PC-9 (cell line): ENCODE results near the gene LRRC8D. TPM values are rescaled to one million over a fixed set of nuclear protein-coding genes. Genes with fewer than 3 reads are reported as not detected.

Experiments used
- BruUV-seq: library from RNA; stranded (reverse); fragments of 400-500 nt; replicated peaks from 2 replicates; lab custom pipeline; 2021; lab: Mats Ljungman, UMichigan
- CTCF ChIA-PET: fragments of 300-600 bp; sonication (Branson Sonifier 250); formaldehyde crosslinking; loops from one replicate; lab custom pipeline; 2022; ENCODE audit warnings: antibody characterized with exemption; lab: Charles Lee
- POLR2A ChIA-PET: fragments of 300-600 bp; sonication (Branson Sonifier 250); formaldehyde crosslinking; loops from one replicate; lab custom pipeline; 2022; ENCODE audit warnings: antibody characterized with exemption; ENCODE audit not compliant: unreplicated experiment; lab: Charles Lee
- DNase-seq, 2 experiments: peaks; one replicate each; pipeline versions ENCODE4 v3.0.0 to v3.0.0-alpha.2; 2015 to 2022; ENCODE audit warnings: mixed read lengths in 1 of 2
- H2AFZ ChIP-seq: fragments of 200-600 bp; sonication (generic); 2 replicates; pipeline ENCODE4 v1.8.1; 2017; ENCODE audit warnings: antibody characterized with exemption
- H3F3A ChIP-seq: fragments of 200-600 bp; sonication (generic); 2 replicates; pipeline ENCODE4 v1.8.1; 2017; ENCODE audit warnings: antibody characterized with exemption, mild to moderate bottlenecking, low read depth; ENCODE audit not compliant: insufficient read depth
- H3K27ac ChIP-seq: fragments of 200-600 bp; sonication (generic); 2 replicates; pipeline ENCODE4 v1.6.1; 2016; ENCODE audit warnings: mixed run types
- H3K27me3 ChIP-seq: fragments of 200-600 bp; sonication (generic); 2 replicates; pipeline ENCODE4 v1.6.1; 2016; ENCODE audit warnings: low read depth, mixed run types; ENCODE audit not compliant: insufficient read depth
- H3K36me3 ChIP-seq: fragments of 200-600 bp; sonication (generic); 2 replicates; pipeline ENCODE4 v1.6.1; 2016; ENCODE audit warnings: low read depth, mixed run types
- H3K4me1 ChIP-seq: fragments of 200-600 bp; sonication (generic); replicated peaks from 2 replicates; pipeline ENCODE4 v1.6.1; 2016; ENCODE audit warnings: mixed run types; ENCODE audit not compliant: insufficient read depth
- H3K4me2 ChIP-seq: fragments of 200-600 bp; sonication (generic); 2 replicates; pipeline ENCODE4 v1.6.1; 2017; ENCODE audit warnings: mixed run types
- H3K4me3 ChIP-seq: fragments of 200-600 bp; sonication (generic); 2 replicates; pipeline ENCODE4 v1.6.1; 2016; ENCODE audit warnings: mixed run types
- H3K79me2 ChIP-seq: fragments of 200-600 bp; sonication (generic); 2 replicates; pipeline ENCODE4 v1.6.1; 2017; ENCODE audit warnings: low read depth, mixed run types
- H3K9me2 ChIP-seq: fragments of 200-600 bp; sonication (generic); 2 replicates; pipeline ENCODE4 v1.8.1; 2017; ENCODE audit warnings: mild to moderate bottlenecking; ENCODE audit not compliant: insufficient read depth
- H3K9me3 ChIP-seq: fragments of 200-600 bp; sonication (generic); 2 replicates; pipeline ENCODE4 v1.8.1; 2016; ENCODE audit warnings: low read depth; ENCODE audit not compliant: insufficient read depth
- H4K20me1 ChIP-seq: fragments of 200-600 bp; sonication (generic); 2 replicates; pipeline ENCODE4 v1.8.1; 2017; ENCODE audit not compliant: insufficient read depth
- CTCF ChIP-seq: fragments of 200-600 bp; sonication (generic); conservative IDR thresholded peaks from 2 replicates; pipeline ENCODE4 v1.6.1; 2017; ENCODE audit warnings: mixed run types, antibody characterized with exemption, mild to moderate bottlenecking, moderate library complexity
- EZH2 ChIP-seq: fragments of 200-600 bp; sonication (generic); IDR thresholded peaks from 2 replicates; pipeline ENCODE4 v1.8.0; 2017; ENCODE audit warnings: antibody characterized with exemption, low read depth
- intact Hi-C: fragments of 100-400 bp; cut with micrococcal nuclease; formaldehyde crosslinking; loops from one replicate; pipeline ENCODE4 v1.10.0; 2022; ENCODE audit not compliant: unreplicated experiment
- total RNA-seq: library from RNA; stranded (reverse); gene quantifications from 2 replicates; pipeline ENCODE4 v1.2.3, GENCODE V29; 2021

Gene LRRC8D
- total RNA-seq, 1 experiment from 2014 or later = 75.9 TPM

DNA sequence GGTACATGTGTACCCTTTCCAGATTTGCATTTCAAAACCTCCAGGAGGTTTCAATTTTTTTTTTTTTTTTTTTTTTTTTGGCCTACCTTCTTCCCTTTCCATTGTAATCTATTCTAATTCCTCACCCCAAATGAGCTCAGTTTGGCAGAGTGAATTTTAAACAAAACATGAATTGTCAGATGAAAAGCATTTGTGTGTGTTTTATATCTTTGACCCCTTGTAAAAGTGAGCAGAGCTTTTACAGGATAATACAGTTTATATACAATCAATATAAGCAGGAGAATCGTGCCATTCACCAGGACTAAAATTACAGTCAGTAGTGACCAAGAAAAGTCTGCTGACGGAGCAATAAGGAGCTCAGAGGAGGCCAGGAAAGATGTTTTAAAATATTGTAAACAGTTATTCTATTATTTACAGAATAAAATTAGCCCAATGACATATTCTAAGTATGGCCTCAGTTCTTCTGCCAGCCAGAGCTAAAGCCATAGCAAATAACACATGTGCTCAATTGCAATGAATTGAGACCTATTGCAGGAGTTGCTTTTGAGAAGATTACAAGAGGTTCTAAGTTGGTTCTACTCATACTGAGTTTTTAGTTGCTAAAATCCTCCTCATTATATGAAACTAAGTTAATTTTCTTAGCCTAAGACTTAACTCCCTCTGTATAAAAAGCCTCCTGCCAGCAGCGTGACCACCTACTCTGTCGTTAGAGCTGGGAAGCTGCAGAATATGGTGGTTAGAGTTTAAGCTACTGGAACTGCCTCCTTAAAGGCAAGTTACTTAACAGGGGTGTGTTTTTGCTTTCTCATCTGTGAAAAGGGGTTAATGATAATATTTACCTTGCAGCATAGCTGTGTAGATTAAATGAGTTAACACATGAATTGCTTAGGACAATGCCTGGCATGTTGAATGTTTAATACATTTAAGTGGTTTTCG is 123.3 kb downstream of the LRRC8D start:
- Histone ChIP-seq H3K36me3 (0 out of 2 replicates have a peak, but pooled peaks cover 3% of the 10 kb centered on the region), H3K9me3 (no peaks in the 10 kb centered on the region; the same call in 1 of the 2 replicates), H3K9me2 (no peaks in the 10 kb centered on the region), H4K20me1 (no peaks in the 10 kb centered on the region), H3K27me3 (no peaks in the 10 kb centered on the region), H3K4me2 (no peak overlapping the region), H3K4me1 (peaks cover 43% of the 10 kb centered on the region), H3K4me3 (no peak overlapping the region), H3K27ac (peak overlapping the region; percentile 57), H3K79me2 (no peaks in the 10 kb centered on the region), H2AFZ (no peak overlapping the region), H3F3A (peaks cover 58% of the 10 kb centered on the region)
- intact Hi-C loops = no loop called here
- CTCF ChIA-PET = interaction anchor here (0.7 kb wide), 1 partner anchor 291 kb away, joined by 14 read pairs; no protein-coding TSS in a partner anchor
- TF ChIP-seq CTCF (no peak), EZH2 (no peak)
- POLR2A ChIA-PET = interaction anchor here (0.6 kb wide), 1 partner anchor 51 kb away, joined by 3 read pairs; the partner anchor contains the start of gene ZNF326
- no peak for DNase-seq
- BruUV-seq = no TSS peak

DNA sequence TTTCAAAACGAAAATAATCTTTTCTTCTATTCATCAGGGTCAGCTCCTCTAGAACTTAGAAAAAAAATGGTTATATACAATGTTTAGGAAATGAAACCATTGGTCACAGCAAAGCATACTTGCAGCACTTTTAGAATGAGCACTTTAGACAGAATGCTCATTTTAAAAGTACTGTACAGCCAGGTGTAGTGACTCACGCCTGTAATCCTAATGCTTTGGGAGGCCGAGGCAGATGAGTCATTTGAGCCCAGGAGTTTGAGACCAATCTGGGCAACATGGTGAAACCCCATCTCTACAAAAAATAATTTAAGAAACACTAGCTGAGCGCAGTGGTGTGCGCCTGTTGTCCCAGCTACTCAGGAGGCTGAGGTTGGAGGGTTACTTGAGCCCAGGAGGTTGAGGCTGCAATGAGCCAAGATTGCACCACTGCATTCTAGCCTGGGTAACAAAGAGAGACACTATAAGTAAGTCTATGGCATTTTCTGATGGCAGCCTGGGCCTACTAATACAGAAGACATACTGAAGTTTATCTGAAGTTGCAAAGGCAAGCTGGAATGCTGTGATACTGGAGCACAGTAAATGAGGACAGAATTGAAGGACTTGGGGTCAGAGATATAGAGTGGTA is 125.1 kb downstream of the LRRC8D start:
- DNase-seq = peak in 1 of 2 experiments; percentile 62
- H3K36me3 ChIP-seq = no peaks in the 10 kb centered on the region
- no peaks in the 10 kb centered on the region for H4K20me1 ChIP-seq
- ChIA-PET CTCF (no interaction called here), POLR2A (interaction anchor here (0.6 to 0.9 kb wide), 2 partner anchors 29 to 121 kb away, joined by 3 to 5 read pairs; no protein-coding TSS in a partner anchor)
- H3K4me2 ChIP-seq = 0 out of 2 replicates have a peak overlapping the region, but pooled peaks have one; percentile 8
- H3K4me1 ChIP-seq = peaks cover 48% of the 10 kb centered on the region
- H3K27ac ChIP-seq = peak overlapping the region; percentile 6; the same call in 1 of the 2 replicates
- BruUV-seq = no TSS peak
- intact Hi-C loops = no loop called here
- no peaks in the 10 kb centered on the region for H3K9me2 ChIP-seq
- peaks cover 49% of the 10 kb centered on the region for H3F3A ChIP-seq
- no peaks in the 10 kb centered on the region; the same call in 1 of the 2 replicates for H3K9me3 ChIP-seq
- no peaks in the 10 kb centered on the region for H3K27me3 ChIP-seq
- no peak overlapping the region for H2AFZ ChIP-seq
- no peak overlapping the region for H3K4me3 ChIP-seq
- TF ChIP-seq CTCF = no peak
- TF ChIP-seq EZH2 = no peak
- H3K79me2 ChIP-seq = no peaks in the 10 kb centered on the region

GRCh38 chr1:89946532-89946931 is 125.7 kb downstream of the LRRC8D start:
- no peaks in the 10 kb centered on the region for H3K9me2 ChIP-seq
- H3F3A ChIP-seq = peaks cover 43% of the 10 kb centered on the region
- no peak overlapping the region for H3K27ac ChIP-seq
- H3K36me3 ChIP-seq = no peaks in the 10 kb centered on the region
- TF ChIP-seq EZH2 (no peak), CTCF (no peak)
- no peak overlapping the region for H2AFZ ChIP-seq
- DNase-seq = no peak
- intact Hi-C loops = no loop called here
- no peaks in the 10 kb centered on the region; the same call in 1 of the 2 replicates for H3K9me3 ChIP-seq
- H4K20me1 ChIP-seq = no peaks in the 10 kb centered on the region
- CTCF ChIA-PET = no interaction called here
- no peaks in the 10 kb centered on the region for H3K27me3 ChIP-seq
- H3K79me2 ChIP-seq = no peaks in the 10 kb centered on the region
- H3K4me1 ChIP-seq = peaks cover 50% of the 10 kb centered on the region
- POLR2A ChIA-PET = interaction anchor here (0.6 to 0.9 kb wide), 2 partner anchors 28 to 122 kb away, joined by 3 to 5 read pairs; no protein-coding TSS in a partner anchor
- no TSS peak for BruUV-seq
- no peak overlapping the region for H3K4me2 ChIP-seq
- no peak overlapping the region for H3K4me3 ChIP-seq
